ENCODE data around the gene RASSF9. TPM values are rescaled to one million over a fixed set of nuclear protein-coding genes. Genes with fewer than 3 reads are reported as not detected.

Gene RASSF9
- polyA plus RNA-seq, 1 donor: 1.8 TPM

DNA sequence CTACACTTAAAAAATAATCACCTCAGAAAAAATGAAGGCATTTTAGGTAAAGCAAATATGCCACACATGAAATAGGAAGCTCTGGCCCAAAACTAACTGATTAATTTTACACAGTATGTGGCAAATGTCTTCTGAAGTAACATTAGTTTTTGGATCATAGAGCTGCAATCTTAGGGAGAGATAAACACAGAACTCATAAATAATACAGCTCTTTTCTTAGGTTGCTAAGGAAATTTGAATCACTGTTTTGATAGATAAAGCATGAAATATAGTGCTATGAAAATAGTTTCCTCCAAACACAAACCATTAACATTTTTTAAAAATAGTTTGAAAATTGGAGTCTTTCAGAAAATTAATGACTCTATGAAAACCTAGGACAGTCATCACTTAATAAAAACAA is 15.0 kb downstream of the RASSF9 start:
- DNase-seq: no peak

DNA sequence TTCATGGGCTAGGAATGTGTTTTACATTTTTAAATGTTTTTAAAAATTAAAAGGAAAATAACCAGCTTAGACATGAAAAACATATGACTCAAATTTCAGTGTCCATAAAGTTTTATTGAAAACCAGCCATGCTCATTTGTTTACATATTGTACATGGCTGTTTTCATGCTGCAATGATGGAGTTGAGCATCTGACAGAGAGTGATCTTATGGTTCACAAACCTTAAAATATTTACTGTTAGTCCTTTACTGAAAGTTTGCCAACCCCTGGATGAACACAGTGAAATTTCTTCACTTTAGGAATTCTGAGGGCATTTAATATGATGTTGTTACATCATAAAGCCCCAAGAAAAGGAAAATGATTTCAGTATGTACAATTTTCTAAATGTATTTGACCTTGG is 16.1 kb downstream of the RASSF9 start:
- no peak for DNase-seq

DNA sequence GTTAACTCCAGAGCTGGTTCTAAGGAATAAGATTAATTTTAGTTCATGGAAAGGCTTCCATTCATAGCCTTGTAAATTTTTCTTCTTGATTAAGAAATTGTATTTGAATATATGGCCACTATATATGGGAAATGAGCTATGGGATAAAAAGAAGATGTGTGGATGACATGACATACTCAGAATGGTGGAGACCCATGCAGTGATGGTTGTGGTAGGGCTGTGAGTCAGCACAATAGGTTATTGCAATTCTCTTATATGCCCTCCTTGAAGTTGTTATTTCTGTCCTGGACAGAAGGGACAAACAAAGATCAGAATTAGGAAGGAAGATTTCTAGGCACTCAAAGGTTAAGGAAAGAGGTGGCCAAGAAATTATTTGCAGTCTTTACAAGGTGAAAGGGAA is 21.5 kb downstream of the RASSF9 start:
- DNase-seq: no peak

DNA sequence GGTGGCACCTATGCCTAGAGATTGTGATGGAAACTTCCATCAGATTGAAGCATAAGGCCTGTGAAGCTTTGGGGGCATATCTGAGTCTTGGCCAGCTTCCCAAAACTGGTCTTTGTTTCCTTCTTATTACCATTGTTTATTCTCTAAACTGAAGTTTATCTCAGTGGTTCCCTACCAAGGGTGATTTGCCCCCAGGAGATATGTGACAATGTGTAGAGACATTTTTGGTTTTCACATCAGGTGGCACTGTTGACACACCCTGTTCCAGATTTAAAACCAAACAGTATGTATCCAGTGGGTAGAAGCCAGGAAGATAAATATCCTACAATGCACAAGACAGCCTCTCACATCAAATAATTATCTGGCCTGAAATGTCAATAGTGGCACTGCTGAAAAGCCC is 22.1 kb downstream of the RASSF9 start:
- no peak for DNase-seq

DNA sequence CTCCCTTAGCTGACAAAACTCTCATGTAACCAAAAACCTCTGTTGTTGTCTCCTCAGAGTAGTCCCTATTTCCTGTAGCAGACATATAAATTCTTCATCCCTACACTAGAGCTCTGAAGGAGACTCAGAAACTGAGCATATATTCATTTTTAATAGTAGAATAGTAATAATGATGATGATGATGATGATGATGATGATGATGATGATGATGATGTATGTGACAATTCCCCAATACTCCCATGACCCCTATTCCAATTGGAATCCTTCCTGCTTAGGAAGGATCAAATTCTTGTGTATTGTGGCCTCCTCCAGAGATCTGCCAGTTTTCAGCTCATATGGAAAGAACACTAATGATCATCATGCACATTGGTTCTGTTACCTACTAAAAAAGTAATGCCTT is 26.7 kb downstream of the RASSF9 start:
- DNase-seq: no peak

DNA sequence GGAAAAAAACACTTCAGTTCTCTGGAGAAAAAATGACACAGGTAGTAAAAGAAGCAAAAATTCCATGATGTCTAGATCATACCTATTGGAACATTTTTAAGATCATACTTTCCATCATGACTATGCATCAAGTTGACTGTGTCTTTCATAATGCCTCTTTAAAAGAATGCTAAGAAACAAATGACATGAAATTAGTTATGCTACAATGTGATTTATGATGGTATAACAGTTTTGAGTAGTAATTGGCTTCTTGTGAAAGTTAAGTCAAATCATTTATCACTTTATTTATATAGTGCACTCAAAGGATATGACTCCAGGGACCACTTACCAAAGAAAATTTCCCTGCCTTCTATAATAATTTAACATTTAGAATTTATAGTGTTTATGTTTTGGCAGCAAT is 28.5 kb downstream of the RASSF9 start:
- no peak for DNase-seq

DNA sequence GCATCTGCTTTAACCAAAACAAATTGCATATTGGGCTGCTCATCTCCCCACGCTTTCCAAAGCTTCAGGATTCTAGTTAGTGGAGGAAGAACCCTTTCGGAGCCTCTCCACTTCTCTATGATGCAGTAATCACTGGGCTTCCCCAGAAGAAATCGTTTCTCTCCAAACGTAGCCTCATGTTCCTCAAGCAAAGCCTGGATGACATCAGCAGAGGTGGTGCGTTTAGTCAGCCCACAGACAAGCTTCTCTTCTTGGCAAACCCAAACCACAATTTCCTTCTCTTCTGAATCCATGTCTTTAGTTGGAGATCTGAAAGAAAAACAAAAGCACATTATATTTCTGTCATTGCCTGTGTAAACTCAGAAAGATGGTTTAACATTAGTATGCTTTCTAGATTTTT is 30.6 kb downstream of the RASSF9 start:
- no peak for DNase-seq

DNA sequence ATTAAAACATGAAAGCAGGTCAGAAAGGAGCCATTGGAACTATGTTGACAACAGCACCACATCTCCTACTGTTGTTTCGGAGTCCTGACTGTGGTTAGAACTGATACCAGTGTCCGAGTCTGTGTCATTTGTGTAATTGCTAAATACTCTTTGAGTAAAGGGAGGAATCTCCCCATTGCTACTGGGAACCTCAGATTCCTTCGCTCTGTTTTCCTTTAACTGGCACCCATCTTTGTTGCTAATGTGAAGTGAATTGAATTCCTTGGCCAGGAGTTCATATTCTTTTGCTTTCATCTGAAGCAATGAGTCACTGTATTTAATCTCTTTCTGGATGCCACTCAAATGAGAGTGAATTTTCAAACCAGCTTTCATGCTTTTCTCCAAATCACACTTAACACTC is 31.5 kb downstream of the RASSF9 start:
- no peak for DNase-seq

DNA sequence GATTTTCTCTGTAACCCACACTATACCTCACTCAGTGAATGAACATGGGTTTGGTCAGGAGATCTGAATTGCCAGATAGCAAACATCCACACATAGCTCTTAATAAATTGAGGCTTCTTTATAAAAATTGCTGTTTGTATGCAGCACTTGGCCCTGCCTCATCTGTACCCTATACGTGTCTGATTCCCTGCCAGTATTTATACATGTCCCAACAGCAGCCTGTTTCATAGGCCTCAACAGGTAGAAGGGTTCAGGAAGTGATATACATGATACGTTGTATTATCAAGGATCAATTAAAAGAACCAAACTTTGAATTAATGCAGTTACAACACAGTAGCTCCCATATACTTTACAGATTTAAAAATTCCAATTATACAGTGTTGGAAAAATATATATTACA is 32.3 kb downstream of the RASSF9 start:
- DNase-seq: no peak

DNA sequence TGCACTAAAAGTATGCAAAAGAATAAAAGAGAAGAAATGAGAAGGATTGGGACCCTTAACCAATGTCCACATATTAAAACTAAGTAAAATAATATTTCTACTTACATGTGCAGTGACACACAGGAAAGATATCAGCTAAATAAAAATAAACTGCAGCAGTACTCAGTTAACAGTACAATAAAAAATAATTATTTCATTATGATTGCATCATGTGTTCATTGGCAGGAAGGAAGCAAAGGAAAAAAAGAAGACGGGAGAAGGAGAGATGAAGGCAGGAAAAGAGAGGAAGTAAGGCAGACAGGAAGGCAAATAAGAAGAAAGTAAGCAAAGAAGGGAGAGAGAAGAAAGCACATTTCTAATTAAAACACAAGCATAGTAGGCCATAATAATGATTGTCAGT is 33.0 kb downstream of the RASSF9 start:
- DNase-seq: no peak

DNA sequence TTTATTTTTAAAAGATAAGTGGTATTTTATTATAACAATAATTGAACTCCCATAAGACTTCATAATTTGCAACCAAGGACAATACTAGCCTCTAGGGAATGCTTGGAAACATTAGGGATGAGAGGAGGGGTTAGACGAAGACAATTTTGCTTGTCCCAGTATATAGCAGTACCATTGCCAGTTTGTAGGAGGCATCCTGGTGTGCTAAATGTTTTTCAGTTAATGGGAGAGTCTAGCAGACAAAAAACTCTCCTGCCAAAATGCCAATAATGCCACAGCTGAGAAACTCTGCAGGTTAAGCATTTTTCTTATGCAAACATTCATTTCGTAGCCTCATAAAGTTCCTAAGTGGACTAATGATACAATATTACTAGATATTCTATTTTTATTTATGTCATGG is 38.1 kb downstream of the RASSF9 start:
- DNase-seq: no peak

DNA sequence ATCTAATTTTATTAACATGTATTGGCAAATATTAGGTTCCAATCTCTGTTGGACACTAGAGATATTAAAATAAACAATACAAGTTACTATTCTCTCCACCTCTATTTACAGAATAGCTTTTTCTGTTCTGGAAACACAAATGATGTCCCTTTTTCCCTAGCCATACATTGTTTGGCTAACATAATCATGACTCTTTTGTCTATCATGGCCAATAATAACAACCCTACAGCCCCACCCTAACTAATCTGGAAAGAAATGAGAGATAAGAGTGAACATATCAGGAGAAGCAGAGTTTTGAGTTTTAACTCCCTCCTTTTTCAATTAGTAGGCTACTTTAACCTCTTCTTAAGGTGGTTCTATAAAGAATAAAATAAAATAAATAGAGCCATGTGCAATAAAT is 40.2 kb downstream of the RASSF9 start:
- no peak for DNase-seq

DNA sequence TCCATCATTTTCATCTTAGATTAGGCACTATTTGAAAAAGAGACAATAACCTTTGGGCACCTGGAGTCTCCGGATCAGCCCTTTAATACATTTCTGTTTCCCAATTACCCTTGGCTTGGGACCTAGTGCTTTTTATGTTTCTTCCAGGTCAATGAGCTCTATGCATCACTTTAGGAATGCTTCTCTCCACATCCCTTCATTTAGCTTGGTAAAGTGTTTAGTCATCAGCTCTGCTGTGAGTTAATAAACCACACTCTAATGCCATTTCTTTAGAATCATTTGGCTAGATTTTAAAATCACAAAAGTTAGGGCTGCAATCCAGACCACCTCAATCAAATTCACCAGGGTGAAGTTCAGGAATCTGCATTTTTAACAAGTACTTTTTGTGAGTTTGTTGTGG is 41.7 kb downstream of the RASSF9 start:
- DNase-seq: no peak

DNA sequence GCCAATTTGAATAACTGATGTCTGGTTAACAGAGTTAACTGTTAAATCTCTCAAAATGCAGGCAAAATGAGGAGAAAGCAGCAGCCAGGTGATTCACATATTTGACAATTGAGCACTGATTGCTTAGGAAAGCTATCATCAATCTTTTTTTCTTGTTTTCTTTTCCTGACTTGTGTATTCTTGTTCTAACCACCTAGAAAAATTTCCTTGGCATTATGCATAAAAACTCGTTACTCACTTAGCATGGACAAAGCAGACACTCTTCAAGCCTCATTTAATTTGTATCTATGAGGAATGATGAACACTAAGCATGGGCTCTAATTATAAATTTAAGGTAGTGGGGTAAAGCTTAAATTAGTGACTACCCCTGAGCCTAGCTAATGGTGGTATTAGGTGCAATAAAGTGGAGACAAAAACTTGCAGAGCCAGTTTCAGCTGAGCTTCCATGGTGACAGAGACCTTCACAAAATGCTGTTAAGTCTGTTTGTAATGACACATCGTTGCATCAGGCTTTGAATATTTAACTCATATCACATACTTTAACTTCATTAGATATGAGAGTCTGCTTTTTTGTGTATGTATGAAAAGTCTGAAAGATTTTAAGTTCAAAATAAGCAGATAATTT is 52.0 kb downstream of the RASSF9 start:
- no peak for DNase-seq

DNA sequence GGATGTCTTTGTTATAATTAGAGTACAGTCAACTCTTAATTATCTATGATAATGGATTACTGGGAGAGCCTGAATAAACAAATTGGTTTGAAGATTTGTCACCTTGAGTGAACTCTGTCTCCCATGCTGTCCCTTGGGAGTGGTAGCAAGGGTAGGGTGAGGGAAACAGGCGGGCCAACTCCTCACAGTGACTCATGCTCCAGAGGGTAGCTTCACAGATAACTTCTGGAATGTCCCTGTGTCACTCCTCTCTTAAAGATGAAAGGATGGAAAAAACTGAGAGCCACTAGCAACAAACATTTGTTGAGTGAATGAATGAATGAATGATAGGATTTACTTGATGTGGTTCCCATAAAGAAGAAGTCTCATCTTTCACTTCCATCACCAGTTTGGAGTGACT is 53.5 kb downstream of the RASSF9 start:
- DNase-seq: no peak

DNA sequence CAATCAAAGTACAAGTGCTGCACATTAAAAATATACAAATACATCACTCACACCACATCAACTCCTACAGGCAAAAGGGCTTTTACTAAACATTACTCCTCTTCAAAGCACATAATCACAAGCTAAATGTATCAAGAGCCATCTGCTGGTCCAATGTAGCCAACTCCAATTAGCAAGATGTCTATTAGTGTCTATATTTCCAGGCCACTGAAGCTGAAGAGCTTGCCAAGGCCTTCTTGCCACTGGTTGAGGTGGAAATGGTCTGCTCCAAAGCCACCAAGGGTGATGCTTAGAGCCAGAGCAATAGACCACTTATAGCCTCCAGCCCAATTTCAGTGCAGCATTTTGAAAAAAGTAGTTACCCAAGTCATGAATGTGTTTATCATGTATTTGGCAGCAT is 54.4 kb downstream of the RASSF9 start:
- DNase-seq: no peak

DNA sequence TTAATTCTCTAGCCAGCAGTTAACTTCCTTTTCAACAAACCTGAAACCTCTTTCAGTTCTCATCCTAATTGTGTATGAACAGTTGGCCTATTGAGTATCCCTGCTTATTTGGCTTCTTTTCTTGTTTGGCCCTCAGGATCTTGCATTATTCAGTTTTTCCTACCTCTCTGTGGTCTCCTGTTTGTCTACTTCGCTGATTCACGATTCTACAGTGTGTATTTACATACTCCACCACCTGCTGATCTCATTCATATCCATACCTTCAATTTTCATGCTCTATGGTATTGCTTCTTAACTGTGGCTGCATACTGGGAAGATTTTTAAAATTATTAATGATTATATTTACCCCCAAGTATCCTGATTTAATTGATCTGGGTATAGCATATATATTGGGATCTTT is 56.4 kb downstream of the RASSF9 start:
- DNase-seq: no peak

DNA sequence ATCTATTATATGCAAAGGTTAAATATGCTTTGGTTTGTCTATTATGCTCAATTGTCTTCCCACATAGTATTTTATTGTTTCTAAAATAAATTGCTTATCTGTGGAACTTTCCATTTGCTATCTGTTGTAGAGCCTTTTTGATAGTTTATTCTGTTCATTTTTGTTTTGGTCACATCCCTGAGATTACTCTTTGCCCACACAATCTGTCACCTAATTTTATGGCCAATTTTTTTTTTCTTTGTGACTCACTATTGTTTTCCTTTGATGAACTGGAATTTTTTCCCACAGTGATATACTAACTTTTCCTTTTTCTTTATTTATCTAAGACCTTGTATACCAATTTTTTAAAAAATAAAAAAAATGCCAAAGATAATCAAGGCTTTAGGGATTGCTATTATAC is 61.1 kb downstream of the RASSF9 start:
- DNase-seq: no peak

DNA sequence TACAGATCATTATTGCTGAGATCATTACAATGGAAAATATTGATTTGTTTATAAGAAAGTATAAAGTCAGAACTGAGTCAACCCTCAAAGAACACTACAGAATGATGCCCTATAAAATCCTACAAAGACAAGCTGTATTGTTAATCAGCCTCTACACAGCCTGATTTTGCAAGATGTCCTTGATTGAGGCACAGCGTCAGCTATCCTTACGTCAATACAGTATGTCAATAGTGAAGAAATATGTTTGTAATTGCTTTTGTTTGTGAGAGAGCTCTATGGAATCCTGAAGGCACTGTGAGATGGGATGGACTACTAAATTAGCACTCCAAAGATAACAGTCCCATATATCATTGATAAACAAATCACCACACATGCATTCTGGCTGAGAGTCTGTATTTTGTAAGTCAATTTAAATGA is 70.7 kb downstream of the RASSF9 start:
- DNase-seq: no peak

DNA sequence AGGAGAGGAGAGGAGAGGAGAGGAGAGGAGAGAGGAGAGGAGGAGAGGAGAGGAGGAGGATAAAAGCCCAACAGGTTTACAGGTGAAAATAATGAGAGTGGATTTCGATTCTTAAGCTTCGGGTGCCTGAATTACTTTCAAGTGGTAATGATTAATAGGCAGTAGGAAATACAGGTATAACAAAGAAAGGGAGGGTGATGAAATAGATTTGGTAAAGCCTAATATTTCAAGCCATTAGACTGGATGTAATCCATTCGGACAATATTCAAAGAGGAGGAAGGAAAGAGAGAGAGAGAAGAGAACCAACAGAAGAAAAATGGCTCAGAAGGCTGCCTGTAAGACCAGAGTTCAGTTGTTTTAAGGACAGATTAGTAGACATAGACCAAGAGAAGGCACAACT is 76.6 kb downstream of the RASSF9 start:
- DNase-seq: no peak

DNA sequence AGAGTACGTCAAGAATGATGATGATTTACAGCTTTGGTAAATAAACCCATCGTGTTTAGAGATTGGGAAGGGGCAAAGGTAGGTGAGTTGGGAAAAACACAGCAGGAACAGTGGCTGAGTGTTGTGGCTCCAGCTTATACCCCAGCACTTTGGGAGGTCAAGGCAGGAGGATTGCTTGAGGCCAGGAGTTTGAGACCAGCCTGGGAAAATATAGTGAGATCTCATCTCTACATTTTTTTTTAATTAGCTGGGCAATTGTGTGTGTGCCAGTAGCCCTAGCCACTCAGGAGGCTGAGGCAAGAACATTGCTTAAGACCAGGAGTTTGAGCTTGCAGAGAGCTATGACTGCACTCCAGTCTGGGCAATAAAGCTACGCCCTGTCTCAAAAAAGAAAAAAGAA is 77.1 kb downstream of the RASSF9 start:
- no peak for DNase-seq

DNA sequence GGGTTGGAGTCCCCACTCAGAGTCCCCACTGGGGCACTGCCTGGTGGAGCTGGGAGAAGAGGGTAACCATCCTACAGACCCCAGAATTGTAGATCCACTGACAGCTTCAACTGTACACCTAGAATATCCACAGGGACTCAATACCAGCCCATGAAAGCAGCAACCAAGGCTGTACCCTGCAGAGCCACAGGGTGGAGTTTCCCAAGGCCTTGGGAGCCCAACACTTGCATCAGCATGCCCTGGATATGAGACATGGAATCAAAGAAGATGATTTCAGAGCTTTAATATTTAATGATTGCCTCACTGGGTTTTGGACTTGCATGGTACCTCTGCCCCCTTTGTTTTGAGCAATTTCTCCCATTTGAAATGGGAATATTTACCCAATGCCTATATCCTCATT is 80.4 kb downstream of the RASSF9 start:
- no peak for DNase-seq
